ENCODE results near the gene NRXN3.

NRXN3 gene

GRCh38 chr14:78652727-78653126 lies 482.6 kb downstream of the NRXN3 start:
- Mint-ChIP-seq H3K9me3 (peaks cover 7% of the 10 kb centered on the region), H3K4me1 (ENCODE audit: low read depth) (no peaks in the 10 kb centered on the region), H3K27ac (no peak overlapping the region), H3K27me3 (no peaks in the 10 kb centered on the region), H3K36me3 (ENCODE audit: low read depth) (no peaks in the 10 kb centered on the region), H3K4me3 (no peak overlapping the region)
- intact Hi-C loops (cut with micrococcal nuclease), result no loop called here

GRCh38 chr14:78653173-78653572 lies 483.0 kb downstream of the NRXN3 start:
- no peaks in the 10 kb centered on the region for H3K4me1 Mint-ChIP-seq (ENCODE audit: low read depth)
- peaks cover 7% of the 10 kb centered on the region for H3K9me3 Mint-ChIP-seq
- no peaks in the 10 kb centered on the region for H3K27me3 Mint-ChIP-seq
- H3K27ac Mint-ChIP-seq, result no peak overlapping the region
- no peaks in the 10 kb centered on the region for H3K36me3 Mint-ChIP-seq (ENCODE audit: low read depth)
- intact Hi-C loops (cut with micrococcal nuclease), result no loop called here
- no peak overlapping the region for H3K4me3 Mint-ChIP-seq

GRCh38 chr14:78657451-78657850 lies 487.3 kb downstream of the NRXN3 start:
- Mint-ChIP-seq H3K9me3 (no peaks in the 10 kb centered on the region), H3K27ac (no peak overlapping the region), H3K36me3 (ENCODE audit: low read depth) (no peaks in the 10 kb centered on the region), H3K4me1 (ENCODE audit: low read depth) (no peaks in the 10 kb centered on the region), H3K4me3 (no peak overlapping the region), H3K27me3 (no peaks in the 10 kb centered on the region)
- intact Hi-C loops (cut with micrococcal nuclease), result no loop called here

GRCh38 chr14:78664841-78665240 lies 494.7 kb downstream of the NRXN3 start:
- Mint-ChIP-seq H3K4me1 (ENCODE audit: low read depth) (no peaks in the 10 kb centered on the region), H3K36me3 (ENCODE audit: low read depth) (no peaks in the 10 kb centered on the region), H3K27ac (no peak overlapping the region), H3K4me3 (no peak overlapping the region), H3K9me3 (no peaks in the 10 kb centered on the region), H3K27me3 (no peaks in the 10 kb centered on the region)
- intact Hi-C loops (cut with micrococcal nuclease), result no loop called here

GRCh38 chr14:78666336-78667056 lies 496.3 kb downstream of the NRXN3 start:
- no peak overlapping the region for H3K27ac Mint-ChIP-seq
- no peaks in the 10 kb centered on the region for H3K9me3 Mint-ChIP-seq
- intact Hi-C loops (cut with micrococcal nuclease), result no loop called here
- H3K27me3 Mint-ChIP-seq, result no peaks in the 10 kb centered on the region
- no peak overlapping the region for H3K4me3 Mint-ChIP-seq
- H3K4me1 Mint-ChIP-seq (ENCODE audit: low read depth), result no peaks in the 10 kb centered on the region
- no peaks in the 10 kb centered on the region for H3K36me3 Mint-ChIP-seq (ENCODE audit: low read depth)

GRCh38 chr14:78667141-78667540 lies 497.0 kb downstream of the NRXN3 start:
- Mint-ChIP-seq H3K27ac (no peak overlapping the region), H3K27me3 (no peaks in the 10 kb centered on the region), H3K9me3 (no peaks in the 10 kb centered on the region), H3K4me3 (no peak overlapping the region), H3K36me3 (ENCODE audit: low read depth) (no peaks in the 10 kb centered on the region), H3K4me1 (ENCODE audit: low read depth) (no peaks in the 10 kb centered on the region)
- intact Hi-C loops (cut with micrococcal nuclease), result no loop called here

GRCh38 chr14:78673845-78674244 lies 503.7 kb downstream of the NRXN3 start:
- H3K27me3 Mint-ChIP-seq, result no peaks in the 10 kb centered on the region
- intact Hi-C loops (cut with micrococcal nuclease), result no loop called here
- no peak overlapping the region for H3K27ac Mint-ChIP-seq
- no peak overlapping the region for H3K4me3 Mint-ChIP-seq
- H3K36me3 Mint-ChIP-seq (ENCODE audit: low read depth), result no peaks in the 10 kb centered on the region
- no peaks in the 10 kb centered on the region for H3K4me1 Mint-ChIP-seq (ENCODE audit: low read depth)
- no peaks in the 10 kb centered on the region for H3K9me3 Mint-ChIP-seq

GRCh38 chr14:78674820-78675219 lies 504.6 kb downstream of the NRXN3 start:
- no peaks in the 10 kb centered on the region for H3K9me3 Mint-ChIP-seq
- intact Hi-C loops (cut with micrococcal nuclease), result no loop called here
- H3K36me3 Mint-ChIP-seq (ENCODE audit: low read depth), result no peaks in the 10 kb centered on the region
- H3K27me3 Mint-ChIP-seq, result no peaks in the 10 kb centered on the region
- H3K27ac Mint-ChIP-seq, result no peak overlapping the region
- H3K4me3 Mint-ChIP-seq, result no peak overlapping the region
- H3K4me1 Mint-ChIP-seq (ENCODE audit: low read depth), result no peaks in the 10 kb centered on the region

- Mint-ChIP-seq H3K4me3 (no peak overlapping the region), H3K4me1 (ENCODE audit: low read depth) (no peaks in the 10 kb centered on the region), H3K36me3 (ENCODE audit: low read depth) (no peaks in the 10 kb centered on the region), H3K27ac (no peak overlapping the region), H3K9me3 (no peaks in the 10 kb centered on the region), H3K27me3 (no peaks in the 10 kb centered on the region)
- intact Hi-C loops (cut with micrococcal nuclease), result no loop called here
Observed at GRCh38 chr14:78683206-78683605, 513.0 kb downstream of the NRXN3 start.

- intact Hi-C loops (cut with micrococcal nuclease), result no loop called here
- no peak overlapping the region for H3K27ac Mint-ChIP-seq
- H3K4me3 Mint-ChIP-seq, result no peak overlapping the region
- H3K36me3 Mint-ChIP-seq (ENCODE audit: low read depth), result no peaks in the 10 kb centered on the region
- H3K9me3 Mint-ChIP-seq, result no peaks in the 10 kb centered on the region
- H3K27me3 Mint-ChIP-seq, result no peaks in the 10 kb centered on the region
- no peaks in the 10 kb centered on the region for H3K4me1 Mint-ChIP-seq (ENCODE audit: low read depth)
Observed at GRCh38 chr14:78683981-78684380, 513.8 kb downstream of the NRXN3 start.

- Mint-ChIP-seq H3K4me1 (ENCODE audit: low read depth) (no peaks in the 10 kb centered on the region), H3K36me3 (ENCODE audit: low read depth) (no peaks in the 10 kb centered on the region), H3K27me3 (no peaks in the 10 kb centered on the region), H3K27ac (no peak overlapping the region), H3K9me3 (no peaks in the 10 kb centered on the region), H3K4me3 (no peak overlapping the region)
- intact Hi-C loops (cut with micrococcal nuclease), result no loop called here
Observed at GRCh38 chr14:78688503-78688902, 518.3 kb downstream of the NRXN3 start.

GRCh38 chr14:78690836-78691235 lies 520.7 kb downstream of the NRXN3 start:
- Mint-ChIP-seq H3K27ac (no peak overlapping the region), H3K27me3 (no peaks in the 10 kb centered on the region)
- intact Hi-C loops (cut with micrococcal nuclease), result no loop called here

GRCh38 chr14:78697341-78697740 lies 527.2 kb downstream of the NRXN3 start:
- intact Hi-C loops (cut with micrococcal nuclease), result no loop called here
- Mint-ChIP-seq H3K27me3 (no peaks in the 10 kb centered on the region), H3K9me3 (no peaks in the 10 kb centered on the region), H3K36me3 (ENCODE audit: low read depth) (no peaks in the 10 kb centered on the region), H3K4me1 (ENCODE audit: low read depth) (no peaks in the 10 kb centered on the region), H3K4me3 (no peak overlapping the region), H3K27ac (no peak overlapping the region)

More at GRCh38 chr14:78690836-78691235, 520.7 kb downstream of the NRXN3 start:
- H3K9me3 Mint-ChIP-seq, result no peaks in the 10 kb centered on the region
- no peaks in the 10 kb centered on the region for H3K4me1 Mint-ChIP-seq (ENCODE audit: low read depth)
- H3K36me3 Mint-ChIP-seq (ENCODE audit: low read depth), result no peaks in the 10 kb centered on the region
- H3K4me3 Mint-ChIP-seq, result no peak overlapping the region

- intact Hi-C loops (cut with micrococcal nuclease), result no loop called here
- Mint-ChIP-seq H3K4me3 (no peak overlapping the region), H3K36me3 (ENCODE audit: low read depth) (no peaks in the 10 kb centered on the region), H3K9me3 (no peaks in the 10 kb centered on the region), H3K27me3 (no peaks in the 10 kb centered on the region), H3K27ac (no peak overlapping the region), H3K4me1 (ENCODE audit: low read depth) (no peaks in the 10 kb centered on the region)
Observed at GRCh38 chr14:78698991-78699390, 528.8 kb downstream of the NRXN3 start.

GRCh38 chr14:78700236-78700635 lies 530.1 kb downstream of the NRXN3 start:
- H3K4me1 Mint-ChIP-seq (ENCODE audit: low read depth), result no peaks in the 10 kb centered on the region
- no peaks in the 10 kb centered on the region for H3K9me3 Mint-ChIP-seq
- H3K27ac Mint-ChIP-seq, result no peak overlapping the region
- H3K4me3 Mint-ChIP-seq, result no peak overlapping the region
- H3K36me3 Mint-ChIP-seq (ENCODE audit: low read depth), result no peaks in the 10 kb centered on the region
- intact Hi-C loops (cut with micrococcal nuclease), result no loop called here
- H3K27me3 Mint-ChIP-seq, result no peaks in the 10 kb centered on the region

Data from dendritic cell treated with granulocyte-macrophage colony-stimulating factor and Interleukin-4, amounts not matched to agents 40 ng/mL and 50 ng/mL, for 4 days (primary cell).